Type B pancreatic cell (in vitro differentiated cells): ENCODE measurements around the gene DERA. TPM values are rescaled to one million over a fixed set of nuclear protein-coding genes. Genes with fewer than 3 reads are reported as not detected.
"Not testable (repeated sequence)": the region's sequence is repeated elsewhere in the genome, so short reads cannot be mapped to it uniquely, and the experiment has no call there.

Experiments used
- DNase-seq: peaks from one replicate; pipeline ENCODE4 v3.0.0; 2021; ENCODE audit warnings: mixed read lengths; ENCODE audit not compliant: unreplicated experiment; ENCODE audit errors: extremely low spot score
- H3K27ac Mint-ChIP-seq: 2 replicates; pipeline ENCODE4 v1.8.0; 2021; ENCODE audit warnings: mild to moderate bottlenecking, mixed read lengths
- H3K27me3 Mint-ChIP-seq: 2 replicates; pipeline ENCODE4 v1.8.0; 2021; ENCODE audit warnings: mixed read lengths
- H3K36me3 Mint-ChIP-seq: 2 replicates; pipeline ENCODE4 v1.8.0; 2021; ENCODE audit warnings: mixed read lengths
- H3K4me1 Mint-ChIP-seq: one replicate; pipeline ENCODE4 v1.8.0; 2021; ENCODE audit warnings: mixed read lengths; ENCODE audit not compliant: unreplicated experiment
- H3K4me3 Mint-ChIP-seq: 2 replicates; pipeline ENCODE4 v1.8.0; 2021; ENCODE audit warnings: mild to moderate bottlenecking, mixed read lengths
- H3K9me3 Mint-ChIP-seq: 2 replicates; pipeline ENCODE4 v1.8.0; 2021; ENCODE audit warnings: mixed read lengths
- CTCF ChIP-seq: fragments of 200-600 bp; sonication (generic); conservative IDR thresholded peaks from 2 replicates; pipeline ENCODE4 v1.5.0; 2021; ENCODE audit warnings: antibody characterized with exemption, mild to moderate bottlenecking
- total RNA-seq: library from RNA; stranded (reverse); gene quantifications from 2 replicates; pipeline ENCODE4 v1.2.1, GENCODE V29; 2021; ENCODE audit warnings: low replicate concordance

Gene DERA
- total RNA-seq, 1 donor from 2014 or later, result 33.9 TPM

GRCh38 chr12:16043480-16043879 lies 132.3 kb downstream of the DERA start:
- Mint-ChIP-seq H3K27ac (no peak overlapping the region), H3K27me3 (no peaks in the 10 kb centered on the region), H3K9me3 (peaks cover 16% of the 10 kb centered on the region), H3K36me3 (peaks cover 48% of the 10 kb centered on the region), H3K4me1 (peaks cover 6% of the 10 kb centered on the region), H3K4me3 (no peak overlapping the region)
- no peak for TF ChIP-seq CTCF
- no peak for DNase-seq

- Mint-ChIP-seq H3K27me3 (no peaks in the 10 kb centered on the region), H3K4me1 (peaks cover 6% of the 10 kb centered on the region), H3K27ac (no peak overlapping the region), H3K36me3 (peaks cover 42% of the 10 kb centered on the region), H3K9me3 (peaks cover 26% of the 10 kb centered on the region), H3K4me3 (no peak overlapping the region)
- no peak for DNase-seq
- no peak for TF ChIP-seq CTCF
Observed at GRCh38 chr12:16046266-16046665, 135.1 kb downstream of the DERA start.

GRCh38 chr12:16048511-16048910 lies 137.4 kb downstream of the DERA start:
- Mint-ChIP-seq H3K36me3 (peaks cover 40% of the 10 kb centered on the region), H3K27ac (no peak overlapping the region), H3K4me1 (peaks cover 6% of the 10 kb centered on the region), H3K4me3 (no peak overlapping the region), H3K27me3 (no peaks in the 10 kb centered on the region), H3K9me3 (peaks cover 22% of the 10 kb centered on the region)
- DNase-seq, result no peak
- no peak for TF ChIP-seq CTCF

GRCh38 chr12:16056910-16057309 lies 145.8 kb downstream of the DERA start:
- H3K27ac Mint-ChIP-seq, result no peak overlapping the region
- H3K27me3 Mint-ChIP-seq, result no peaks in the 10 kb centered on the region
- H3K9me3 Mint-ChIP-seq, result no peaks in the 10 kb centered on the region
- no peak for DNase-seq
- TF ChIP-seq CTCF, result no peak
- peaks cover 12% of the 10 kb centered on the region for H3K36me3 Mint-ChIP-seq
- H3K4me3 Mint-ChIP-seq, result no peak overlapping the region
- H3K4me1 Mint-ChIP-seq, result no peaks in the 10 kb centered on the region

- peaks cover 12% of the 10 kb centered on the region for H3K36me3 Mint-ChIP-seq
- not testable (repeated sequence) for H3K27me3 Mint-ChIP-seq, H3K4me1 Mint-ChIP-seq, H3K27ac Mint-ChIP-seq, DNase-seq, H3K4me3 Mint-ChIP-seq, H3K9me3 Mint-ChIP-seq
Observed at GRCh38 chr12:16057351-16057751, 146.2 kb downstream of the DERA start.

- DNase-seq, result no peak
- Mint-ChIP-seq H3K4me3 (no peak overlapping the region), H3K27ac (no peak overlapping the region), H3K4me1 (no peaks in the 10 kb centered on the region), H3K9me3 (no peaks in the 10 kb centered on the region), H3K27me3 (no peaks in the 10 kb centered on the region), H3K36me3 (no peaks in the 10 kb centered on the region)
- TF ChIP-seq CTCF, result no peak
Observed at GRCh38 chr12:16062611-16063010, 151.5 kb downstream of the DERA start.
